Brain microvascular endothelial cell (primary cell): ENCODE measurements around the gene WDFY4.
A peak's percentile ranks its signal among the peaks of the same experiment; 100 is the strongest.

Experiments used
- DNase-seq: peaks from one replicate; pipeline ENCODE4 v3.0.0-alpha.2; 2020
- H3K27ac ChIP-seq: fragments of 250-450 bp; sonication (Bioruptor Pico); 2 replicates; pipeline ENCODE4 v1.5.1; 2020; ENCODE audit warnings: mild to moderate bottlenecking, moderate library complexity
- H3K27me3 ChIP-seq: fragments of 250-450 bp; sonication (Bioruptor Pico); replicated peaks from 2 replicates; pipeline ENCODE4 v1.5.1; 2020; ENCODE audit warnings: mild to moderate bottlenecking
- H3K36me3 ChIP-seq: fragments of 250-450 bp; sonication (Bioruptor Pico); replicated peaks from 2 replicates; pipeline ENCODE4 v1.5.1; 2020; ENCODE audit warnings: mild to moderate bottlenecking
- H3K4me3 ChIP-seq: 2 replicates; pipeline ENCODE4 v1.5.1; 2011; ENCODE audit warnings: low read depth, mild to moderate bottlenecking, control low read depth, low read length, moderate library complexity
- CTCF ChIP-seq: IDR thresholded peaks from 2 replicates; pipeline ENCODE4 v1.5.1; 2011; ENCODE audit warnings: low read depth, mild to moderate bottlenecking, moderate library complexity, low read length, control low read depth, inconsistent platforms; ENCODE audit errors: missing control alignments
- in situ Hi-C: cut with HindIII; loops from 2 replicates; pipeline ENCODE4 v1.10.0; 2017; ENCODE audit warnings: low sequenced_read_pairs, low pct_ligation_motif_present

The WDFY4 gene

GRCh38 chr10:48704156-48704555 lies 19.5 kb downstream of the WDFY4 start:
- Histone ChIP-seq H3K27ac (no peak overlapping the region), H3K27me3 (peaks cover 1% of the 10 kb centered on the region), H3K4me3 (no peak overlapping the region), H3K36me3 (no peaks in the 10 kb centered on the region)
- in situ Hi-C loops, result no loop called here
- DNase-seq, result no peak
- TF ChIP-seq CTCF, result no peak

GRCh38 chr10:48705401-48705938 lies 20.8 kb downstream of the WDFY4 start:
- H3K27ac ChIP-seq, result no peak overlapping the region
- TF ChIP-seq CTCF, result no peak
- no peak for DNase-seq
- peaks cover 4% of the 10 kb centered on the region for H3K27me3 ChIP-seq
- in situ Hi-C loops, result no loop called here
- H3K36me3 ChIP-seq, result no peaks in the 10 kb centered on the region
- no peak overlapping the region for H3K4me3 ChIP-seq

GRCh38 chr10:48707472-48707871 lies 22.8 kb downstream of the WDFY4 start:
- in situ Hi-C loops, result no loop called here
- no peak for DNase-seq
- no peak for TF ChIP-seq CTCF
- H3K27ac ChIP-seq, result no peak overlapping the region
- H3K36me3 ChIP-seq, result no peaks in the 10 kb centered on the region
- H3K4me3 ChIP-seq, result no peak overlapping the region
- peaks cover 4% of the 10 kb centered on the region for H3K27me3 ChIP-seq

- no peak overlapping the region for H3K27ac ChIP-seq
These were observed 23.5 kb downstream of the WDFY4 start for GRCh38 chr10:48708144-48708543.

GRCh38 chr10:48710647-48711275 lies 26.1 kb downstream of the WDFY4 start:
- in situ Hi-C loops, result no loop called here
- Histone ChIP-seq H3K4me3 (no peak overlapping the region), H3K27ac (no peak overlapping the region), H3K36me3 (no peaks in the 10 kb centered on the region), H3K27me3 (peaks cover 4% of the 10 kb centered on the region)
- no peak for DNase-seq
- no peak for TF ChIP-seq CTCF

More at GRCh38 chr10:48708144-48708543, 23.5 kb downstream of the WDFY4 start:
- DNase-seq, result peak; percentile 50
- TF ChIP-seq CTCF, result no peak
- Histone ChIP-seq H3K27me3 (peaks cover 4% of the 10 kb centered on the region), H3K36me3 (no peaks in the 10 kb centered on the region), H3K4me3 (no peak overlapping the region)
- in situ Hi-C loops, result no loop called here

- Histone ChIP-seq H3K4me3 (no peak overlapping the region), H3K27ac (no peak overlapping the region), H3K36me3 (no peaks in the 10 kb centered on the region), H3K27me3 (peaks cover 4% of the 10 kb centered on the region)
- TF ChIP-seq CTCF, result no peak
- no peak for DNase-seq
- in situ Hi-C loops, result no loop called here
These were observed 27.2 kb downstream of the WDFY4 start for GRCh38 chr10:48711830-48712229.
